GM12891 (cell line): Measurements from ENCODE around the gene NAV2.

Experiments
- POLR2A ChIP-seq: IDR thresholded peaks from 2 replicates; pipeline ENCODE4 v1.6.1; 2011; ENCODE audit warnings: low read depth, low read length, control low read depth
- POLR2AphosphoS5 ChIP-seq: IDR thresholded peaks from 2 replicates; pipeline ENCODE4 v1.6.1; 2011; ENCODE audit warnings: low read depth, low read length, control low read depth
- TAF1 ChIP-seq: IDR thresholded peaks from 2 replicates; pipeline ENCODE4 v1.6.1; 2011; ENCODE audit warnings: low read depth, low read length, control low read depth

- TF ChIP-seq TAF1 (no peak), POLR2AphosphoS5 (no peak), POLR2A (no peak)
Observed at GRCh38 chr11:19992998-19993397, 280.4 kb downstream of the NAV2 start.
